Stimulated activated naive CD8-positive, alpha-beta T cell treated with anti-CD3 and anti-CD28 coated beads, Interleukin-15, Interleukin-2, amounts not matched to agents 100 ng/mL and 50 ng/mL, for 24 hours (primary cell): ENCODE measurements around the gene LRP1B.

Source experiments
- H3K27ac Mint-ChIP-seq: one replicate; pipeline ENCODE4 v1.8.0; 2021; ENCODE audit warnings: mild to moderate bottlenecking, mixed read lengths
- H3K27me3 Mint-ChIP-seq: one replicate; pipeline ENCODE4 v1.8.0; 2021; ENCODE audit warnings: mixed read lengths
- H3K36me3 Mint-ChIP-seq: one replicate; pipeline ENCODE4 v1.8.0; 2021; ENCODE audit warnings: low read depth, mixed read lengths
- H3K4me1 Mint-ChIP-seq: one replicate; pipeline ENCODE4 v1.8.0; 2021; ENCODE audit warnings: low read depth, mixed read lengths
- H3K4me3 Mint-ChIP-seq: one replicate; pipeline ENCODE4 v1.8.0; 2021; ENCODE audit warnings: mild to moderate bottlenecking, mixed read lengths
- H3K9me3 Mint-ChIP-seq: one replicate; pipeline ENCODE4 v1.8.0; 2021; ENCODE audit warnings: mixed read lengths

The LRP1B gene

GRCh38 chr2:141660232-141660631, 470.6 kb downstream of the LRP1B start:
- Mint-ChIP-seq H3K4me1 (no peaks in the 10 kb centered on the region), H3K27ac (no peak overlapping the region), H3K27me3 (no peaks in the 10 kb centered on the region), H3K36me3 (no peaks in the 10 kb centered on the region), H3K9me3 (peaks cover 11% of the 10 kb centered on the region), H3K4me3 (no peak overlapping the region)

DNA sequence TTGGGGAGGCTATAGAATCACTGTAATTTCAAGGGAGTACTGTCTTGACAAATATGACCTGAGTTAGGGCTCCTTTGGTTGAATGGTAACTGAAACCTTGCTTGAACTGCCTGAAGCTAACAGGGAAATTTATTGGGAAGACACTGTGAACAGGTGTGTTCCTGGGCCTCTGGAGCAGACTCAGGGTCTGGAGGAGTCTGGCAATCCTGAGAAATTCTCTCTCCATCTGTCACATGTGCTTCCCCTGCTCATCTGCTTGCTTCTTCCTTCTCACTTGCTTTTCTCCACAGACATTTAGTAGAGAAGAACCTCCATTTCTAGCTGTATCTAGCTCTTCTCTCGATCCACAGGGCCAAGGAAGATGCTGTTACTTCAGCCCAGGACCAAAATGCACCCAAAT, 476.5 kb downstream of the LRP1B start:
- no peaks in the 10 kb centered on the region for H3K27me3 Mint-ChIP-seq
- H3K4me1 Mint-ChIP-seq = no peaks in the 10 kb centered on the region
- no peaks in the 10 kb centered on the region for H3K9me3 Mint-ChIP-seq

GRCh38 chr2:141653184-141653583, 477.6 kb downstream of the LRP1B start:
- Mint-ChIP-seq H3K4me1 (no peaks in the 10 kb centered on the region), H3K36me3 (no peaks in the 10 kb centered on the region), H3K27ac (no peak overlapping the region), H3K27me3 (no peaks in the 10 kb centered on the region), H3K9me3 (no peaks in the 10 kb centered on the region), H3K4me3 (no peak overlapping the region)

More for the DNA sequence above, 476.5 kb downstream of the LRP1B start:
- H3K36me3 Mint-ChIP-seq = no peaks in the 10 kb centered on the region
- H3K27ac Mint-ChIP-seq = no peak overlapping the region
- H3K4me3 Mint-ChIP-seq = no peak overlapping the region

GRCh38 chr2:141652308-141652707, 478.5 kb downstream of the LRP1B start:
- Mint-ChIP-seq H3K4me3 (no peak overlapping the region), H3K4me1 (no peaks in the 10 kb centered on the region), H3K36me3 (no peaks in the 10 kb centered on the region), H3K9me3 (no peaks in the 10 kb centered on the region), H3K27ac (no peak overlapping the region), H3K27me3 (no peaks in the 10 kb centered on the region)

DNA sequence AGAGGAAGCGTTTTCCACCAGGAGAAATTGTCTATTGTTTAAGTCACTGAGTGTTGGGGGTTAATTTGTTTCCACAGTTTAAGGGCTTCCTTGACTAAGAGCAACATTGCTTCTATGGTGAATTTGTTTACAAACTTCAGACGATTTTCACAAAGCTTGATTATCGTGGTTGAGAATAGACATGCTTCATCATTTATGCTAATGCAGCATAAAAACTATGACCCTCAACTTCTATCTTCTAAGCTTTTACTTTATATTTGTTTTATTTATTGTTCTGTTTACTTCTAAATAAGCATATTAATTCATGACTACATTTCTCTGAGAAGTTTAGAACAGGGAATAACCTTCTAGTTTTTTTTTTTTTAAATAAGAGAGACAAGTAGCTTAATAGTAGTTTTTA, 483.5 kb downstream of the LRP1B start:
- no peaks in the 10 kb centered on the region for H3K36me3 Mint-ChIP-seq

DNA sequence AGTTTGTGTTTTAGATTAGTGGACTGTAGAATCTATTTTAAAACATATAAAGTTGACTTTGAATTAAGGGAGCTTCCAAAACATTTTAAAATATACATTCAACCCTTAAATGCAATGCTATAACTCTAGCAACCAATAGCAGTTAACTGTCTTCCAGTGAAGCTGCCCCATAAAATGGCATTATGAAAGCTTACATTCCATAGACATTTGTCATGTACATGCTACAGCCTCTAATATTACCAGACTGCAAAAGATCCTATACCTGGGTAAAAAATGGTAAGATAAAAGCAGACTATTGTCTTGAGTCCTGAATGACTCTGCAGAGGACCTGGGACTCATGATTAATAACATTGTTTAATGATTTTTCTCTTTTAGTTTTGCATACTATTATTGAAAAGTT, 489.4 kb downstream of the LRP1B start:
- no peaks in the 10 kb centered on the region for H3K27me3 Mint-ChIP-seq
- peaks cover 9% of the 10 kb centered on the region for H3K9me3 Mint-ChIP-seq
- H3K36me3 Mint-ChIP-seq = no peaks in the 10 kb centered on the region
- H3K27ac Mint-ChIP-seq = no peak overlapping the region
- H3K4me3 Mint-ChIP-seq = no peak overlapping the region
- no peaks in the 10 kb centered on the region for H3K4me1 Mint-ChIP-seq

More for the DNA sequence above, 483.5 kb downstream of the LRP1B start:
- H3K27ac Mint-ChIP-seq = no peak overlapping the region
- H3K27me3 Mint-ChIP-seq = no peaks in the 10 kb centered on the region
- no peak overlapping the region for H3K4me3 Mint-ChIP-seq
- H3K9me3 Mint-ChIP-seq = peaks cover 4% of the 10 kb centered on the region
- no peaks in the 10 kb centered on the region for H3K4me1 Mint-ChIP-seq

GRCh38 chr2:141639809-141640208, 491.0 kb downstream of the LRP1B start:
- no peaks in the 10 kb centered on the region for H3K36me3 Mint-ChIP-seq
- H3K4me3 Mint-ChIP-seq = no peak overlapping the region
- H3K27ac Mint-ChIP-seq = no peak overlapping the region
- no peaks in the 10 kb centered on the region for H3K27me3 Mint-ChIP-seq
- H3K4me1 Mint-ChIP-seq = no peaks in the 10 kb centered on the region
- H3K9me3 Mint-ChIP-seq = peaks cover 9% of the 10 kb centered on the region

DNA sequence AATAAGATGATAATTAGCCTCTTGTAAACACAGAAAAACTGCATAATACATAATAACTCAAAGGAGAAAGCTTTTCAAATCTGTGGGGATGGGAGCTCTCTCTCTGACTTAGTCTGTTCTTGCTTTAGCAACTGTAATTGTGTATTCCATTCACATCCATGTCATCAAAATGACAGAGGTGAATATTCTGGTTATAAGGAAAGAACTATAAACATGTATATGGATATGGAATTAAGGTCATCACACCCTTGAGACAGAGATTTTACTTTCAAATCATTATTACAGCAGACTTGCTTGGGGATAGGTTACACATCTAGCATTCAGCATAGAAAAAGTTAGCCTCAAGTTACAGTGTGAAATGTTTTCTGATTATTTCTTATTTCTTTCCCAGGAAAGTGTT, 497.7 kb downstream of the LRP1B start:
- Mint-ChIP-seq H3K27ac (no peak overlapping the region), H3K9me3 (peaks cover 4% of the 10 kb centered on the region), H3K4me1 (no peaks in the 10 kb centered on the region), H3K36me3 (no peaks in the 10 kb centered on the region), H3K4me3 (no peak overlapping the region), H3K27me3 (no peaks in the 10 kb centered on the region)

DNA sequence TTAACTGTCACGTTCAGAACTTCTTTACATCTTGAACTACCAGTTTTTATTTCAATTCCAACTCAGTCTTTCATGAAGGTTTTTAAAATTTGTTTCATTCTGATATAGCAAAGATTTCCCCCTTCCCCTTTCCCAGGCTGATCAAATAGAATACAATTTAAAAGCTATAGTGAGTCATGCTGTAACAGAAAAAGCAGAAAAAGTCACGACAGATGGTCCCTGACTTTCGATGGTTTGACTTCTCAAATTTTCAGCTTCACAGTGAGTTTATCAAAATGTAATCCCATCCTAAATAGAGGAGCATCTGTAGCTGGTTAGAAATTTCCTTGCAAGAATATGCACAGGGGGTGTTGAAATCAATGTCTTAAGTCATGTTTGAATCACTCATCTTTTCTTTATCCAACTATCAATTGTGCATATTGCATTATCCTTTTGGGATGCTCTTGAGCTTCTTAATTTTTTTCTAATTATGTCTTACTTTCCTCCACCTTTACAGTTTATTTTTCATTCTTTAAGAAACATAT, 500.3 kb downstream of the LRP1B start:
- Mint-ChIP-seq H3K4me1 (no peaks in the 10 kb centered on the region), H3K27ac (no peak overlapping the region), H3K36me3 (no peaks in the 10 kb centered on the region), H3K27me3 (no peaks in the 10 kb centered on the region), H3K4me3 (no peak overlapping the region), H3K9me3 (peaks cover 3% of the 10 kb centered on the region)

DNA sequence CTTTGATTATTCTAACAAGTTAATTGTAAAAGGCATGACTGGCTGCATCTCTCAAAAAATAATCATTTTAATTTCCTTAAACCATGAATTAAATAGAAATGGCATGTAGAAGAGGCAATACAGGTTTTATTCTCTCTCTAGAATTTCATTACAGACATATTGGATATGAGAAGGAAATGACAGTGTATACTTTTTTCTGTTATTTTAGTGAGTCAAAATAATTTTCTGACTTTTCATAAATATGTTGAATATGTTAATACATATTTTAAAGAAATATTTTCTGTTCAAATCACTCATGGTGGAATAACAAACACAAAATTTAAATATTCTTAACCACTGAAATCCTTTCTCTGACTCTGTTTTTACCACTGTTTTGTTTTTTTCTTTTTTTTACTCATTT, 510.4 kb downstream of the LRP1B start:
- Mint-ChIP-seq H3K4me3 (no peak overlapping the region), H3K36me3 (no peaks in the 10 kb centered on the region), H3K27ac (no peak overlapping the region), H3K4me1 (no peaks in the 10 kb centered on the region), H3K9me3 (peaks cover 9% of the 10 kb centered on the region), H3K27me3 (no peaks in the 10 kb centered on the region)

- H3K27me3 Mint-ChIP-seq = no peaks in the 10 kb centered on the region
Measured at GRCh38 chr2:141618457-141618856, 512.4 kb downstream of the LRP1B start.

DNA sequence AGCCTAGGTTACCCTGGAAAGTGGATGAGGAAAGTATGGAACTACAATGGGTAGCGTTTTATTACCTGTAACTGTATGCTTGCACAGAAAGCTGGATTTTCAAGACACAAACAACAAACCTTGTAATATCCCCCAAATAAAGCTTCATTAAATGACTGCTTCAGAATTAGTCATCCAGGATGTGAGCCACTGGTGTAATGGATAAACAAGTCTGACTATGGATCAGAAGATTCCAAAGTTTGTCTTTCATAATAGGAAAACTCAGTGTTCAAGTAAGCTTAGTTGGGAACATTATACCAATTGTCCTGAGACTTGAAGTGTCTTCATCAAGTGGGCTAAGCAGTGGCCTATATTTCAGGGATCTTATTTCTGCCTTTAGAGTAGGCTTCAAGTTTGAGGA, 518.8 kb downstream of the LRP1B start:
- no peak overlapping the region for H3K27ac Mint-ChIP-seq
- H3K4me3 Mint-ChIP-seq = no peak overlapping the region
- no peaks in the 10 kb centered on the region for H3K4me1 Mint-ChIP-seq
- no peaks in the 10 kb centered on the region for H3K36me3 Mint-ChIP-seq
- H3K27me3 Mint-ChIP-seq = no peaks in the 10 kb centered on the region
- H3K9me3 Mint-ChIP-seq = peaks cover 8% of the 10 kb centered on the region

More at GRCh38 chr2:141618457-141618856, 512.4 kb downstream of the LRP1B start:
- no peaks in the 10 kb centered on the region for H3K36me3 Mint-ChIP-seq
- H3K27ac Mint-ChIP-seq = no peak overlapping the region
- no peaks in the 10 kb centered on the region for H3K4me1 Mint-ChIP-seq
- H3K9me3 Mint-ChIP-seq = peaks cover 6% of the 10 kb centered on the region
- no peak overlapping the region for H3K4me3 Mint-ChIP-seq

- Mint-ChIP-seq H3K27me3 (no peaks in the 10 kb centered on the region), H3K4me1 (no peaks in the 10 kb centered on the region), H3K9me3 (peaks cover 4% of the 10 kb centered on the region), H3K36me3 (no peaks in the 10 kb centered on the region), H3K27ac (no peak overlapping the region), H3K4me3 (no peak overlapping the region)
Measured at GRCh38 chr2:141611176-141611571, 519.6 kb downstream of the LRP1B start.

DNA sequence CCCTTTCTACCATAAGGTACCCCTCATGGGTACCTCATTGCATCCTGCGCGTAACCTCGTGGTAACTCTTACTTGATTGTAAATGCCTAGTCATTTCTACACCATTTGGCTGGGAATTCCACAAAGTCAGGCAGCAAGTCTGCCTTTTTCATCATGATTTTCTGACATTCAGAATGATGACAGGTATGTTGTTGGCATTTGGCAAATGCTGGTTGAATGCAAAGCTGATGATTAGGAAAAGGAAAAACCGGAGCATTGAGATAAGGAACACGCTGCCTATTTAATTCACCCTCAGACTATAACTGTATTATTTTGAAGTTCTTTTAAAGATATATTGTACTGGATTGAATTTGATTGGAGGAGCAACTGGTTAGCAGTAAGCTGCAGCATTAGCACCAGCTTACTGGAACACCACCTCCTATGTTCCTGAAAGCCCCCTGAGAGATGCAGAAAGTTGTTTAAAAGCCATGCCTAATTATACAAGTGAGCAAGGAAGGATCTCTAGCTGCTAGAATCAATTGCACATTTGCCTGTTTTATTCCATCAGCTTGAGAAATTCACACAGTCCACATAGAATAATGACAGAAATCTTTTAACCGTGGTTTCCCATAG, 520.1 kb downstream of the LRP1B start:
- Mint-ChIP-seq H3K27ac (no peak overlapping the region), H3K27me3 (no peaks in the 10 kb centered on the region), H3K36me3 (no peaks in the 10 kb centered on the region), H3K4me1 (no peaks in the 10 kb centered on the region), H3K9me3 (peaks cover 4% of the 10 kb centered on the region), H3K4me3 (no peak overlapping the region)

- H3K4me1 Mint-ChIP-seq = no peaks in the 10 kb centered on the region
- H3K4me3 Mint-ChIP-seq = no peak overlapping the region
- H3K27me3 Mint-ChIP-seq = no peaks in the 10 kb centered on the region
- no peaks in the 10 kb centered on the region for H3K36me3 Mint-ChIP-seq
- no peak overlapping the region for H3K27ac Mint-ChIP-seq
- H3K9me3 Mint-ChIP-seq = peaks cover 4% of the 10 kb centered on the region
Measured at GRCh38 chr2:141605163-141605562, 525.7 kb downstream of the LRP1B start.

DNA sequence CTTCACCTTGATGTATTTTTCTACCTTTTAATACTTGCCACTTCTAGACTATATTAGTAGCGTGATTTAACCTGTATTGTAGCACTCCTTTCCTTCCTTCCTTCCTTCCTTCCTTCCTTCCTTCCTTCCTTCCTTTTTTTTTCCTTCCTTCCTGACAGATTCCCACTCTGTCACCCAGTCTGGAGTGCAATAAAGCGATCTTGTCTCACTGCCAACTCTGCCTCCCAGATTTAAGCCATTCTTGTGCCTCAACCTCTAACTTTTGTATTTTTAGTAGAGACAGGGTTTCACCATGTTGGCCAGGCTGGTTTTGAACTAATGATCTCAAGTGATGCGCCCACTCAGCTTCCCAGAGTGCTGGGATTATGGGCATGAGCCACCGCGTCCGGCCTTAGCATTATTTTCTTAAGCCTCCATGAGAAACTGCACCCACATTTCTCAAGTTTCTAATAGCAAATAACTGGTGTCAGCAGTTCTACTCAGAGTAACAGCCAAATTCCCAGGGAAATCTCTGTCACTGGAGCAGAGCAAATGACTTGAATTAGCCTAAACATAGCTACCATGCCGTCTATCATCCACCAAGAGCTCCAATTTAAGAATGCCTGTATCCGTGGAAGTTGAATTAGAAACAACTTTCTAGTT, 529.2 kb downstream of the LRP1B start:
- H3K27me3 Mint-ChIP-seq = no peaks in the 10 kb centered on the region

More for the DNA sequence above, 529.2 kb downstream of the LRP1B start:
- no peak overlapping the region for H3K27ac Mint-ChIP-seq
- no peaks in the 10 kb centered on the region for H3K36me3 Mint-ChIP-seq
- no peak overlapping the region for H3K4me3 Mint-ChIP-seq
- H3K9me3 Mint-ChIP-seq = peaks cover 4% of the 10 kb centered on the region
- no peaks in the 10 kb centered on the region for H3K4me1 Mint-ChIP-seq
